Activated gamma-delta T cell treated with Interleukin-2 at 50 U/mL for 16 hours (primary cell): ENCODE results near the gene PRDM5.
"Not testable (repeated sequence)": the region's sequence is repeated elsewhere in the genome, so short reads cannot be mapped to it uniquely, and the experiment has no call there.

Source experiments
- DNase-seq: peaks from one replicate; pipeline ENCODE4 v3.0.0-alpha.2; 2020

The PRDM5 gene

GRCh38 chr4:120741636-120742035 lies 180.9 kb downstream of the PRDM5 start:
- not testable (repeated sequence) for DNase-seq

- DNase-seq = no peak
Observed at GRCh38 chr4:120736312-120736711, 186.2 kb downstream of the PRDM5 start.

- DNase-seq = no peak
Observed at GRCh38 chr4:120733968-120734367, 188.6 kb downstream of the PRDM5 start.

GRCh38 chr4:120733054-120733453 lies 189.5 kb downstream of the PRDM5 start:
- DNase-seq = no peak

GRCh38 chr4:120731561-120731960 lies 191.0 kb downstream of the PRDM5 start:
- no peak for DNase-seq

- no peak for DNase-seq
Observed at GRCh38 chr4:120730777-120731320, 191.7 kb downstream of the PRDM5 start.

- DNase-seq = no peak
Observed at GRCh38 chr4:120728892-120729675, 193.4 kb downstream of the PRDM5 start.

GRCh38 chr4:120725639-120726580 lies 196.6 kb downstream of the PRDM5 start:
- no peak for DNase-seq

GRCh38 chr4:120724656-120725055 lies 197.9 kb downstream of the PRDM5 start:
- DNase-seq = no peak

GRCh38 chr4:120723986-120724385 lies 198.5 kb downstream of the PRDM5 start:
- DNase-seq = no peak

- no peak for DNase-seq
Observed at GRCh38 chr4:120723105-120723504, 199.4 kb downstream of the PRDM5 start.

- no peak for DNase-seq
Observed at GRCh38 chr4:120722655-120723054, 199.9 kb downstream of the PRDM5 start.

GRCh38 chr4:120720354-120720934 lies 202.1 kb downstream of the PRDM5 start:
- DNase-seq = no peak

GRCh38 chr4:120718979-120719566 lies 203.5 kb downstream of the PRDM5 start:
- peak; percentile 6 for DNase-seq

GRCh38 chr4:120716346-120716745 lies 206.2 kb downstream of the PRDM5 start:
- DNase-seq = no peak

GRCh38 chr4:120714417-120715010 lies 208.0 kb downstream of the PRDM5 start:
- no peak for DNase-seq

- no peak for DNase-seq
Observed at GRCh38 chr4:120709991-120710390, 212.5 kb downstream of the PRDM5 start.

GRCh38 chr4:120704538-120704937 lies 218.0 kb downstream of the PRDM5 start:
- no peak for DNase-seq

- DNase-seq = no peak
Observed at GRCh38 chr4:120703908-120704307, 218.6 kb downstream of the PRDM5 start.

- DNase-seq = no peak
Observed at GRCh38 chr4:120699354-120699753, 223.2 kb downstream of the PRDM5 start.

- no peak for DNase-seq
Observed at GRCh38 chr4:120694973-120695372, 227.6 kb downstream of the PRDM5 start.

GRCh38 chr4:120693816-120694215 lies 228.7 kb downstream of the PRDM5 start:
- no peak for DNase-seq
